ENCODE measurements around the gene ACP5. TPM values are rescaled to one million over a fixed set of nuclear protein-coding genes. Genes with fewer than 3 reads are reported as not detected.

The ACP5 gene
- total and polyA plus RNA-seq, 2 of the 4 experiments (the other 2 are of a cell fraction): 0.54 to 1.2 TPM

DNA sequence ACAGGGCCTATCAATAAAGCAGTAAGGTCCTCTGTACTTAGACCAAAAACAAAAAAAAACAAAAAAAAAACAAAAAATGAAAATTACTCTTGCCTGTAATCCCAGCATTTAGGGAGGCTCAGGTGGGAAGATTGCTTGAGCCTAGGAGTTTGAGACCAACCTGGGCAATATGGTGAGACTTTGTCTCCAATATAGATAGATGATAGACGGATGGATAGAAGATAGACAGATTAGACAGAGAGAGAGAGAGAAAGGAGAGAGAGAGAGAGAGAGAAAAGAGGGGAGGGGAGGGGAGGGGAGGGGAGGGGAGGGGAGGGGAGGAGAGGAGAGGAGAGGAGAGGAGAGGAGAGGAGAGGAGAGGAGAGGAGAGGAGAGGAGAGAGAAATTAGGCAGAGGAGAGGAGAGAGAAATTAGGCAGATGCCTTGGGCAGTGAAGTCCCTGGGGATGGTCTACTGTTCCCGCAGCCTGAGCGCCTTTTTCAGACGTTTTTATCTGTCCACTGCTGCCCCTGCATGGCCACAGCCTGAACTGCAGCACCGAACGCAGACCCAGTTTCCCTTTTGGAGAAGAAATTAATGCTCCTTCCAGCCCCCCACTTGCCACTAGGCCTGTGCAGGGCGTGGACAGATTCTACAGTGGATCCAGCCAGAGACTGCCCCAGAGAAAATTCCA, 10.0 kb upstream of the ACP5 start (continued):
- TF ChIP-seq FOS (IDR thresholded peaks at IDR 0.05; ENCODE audit: low read depth, low read length): no peak

DNA sequence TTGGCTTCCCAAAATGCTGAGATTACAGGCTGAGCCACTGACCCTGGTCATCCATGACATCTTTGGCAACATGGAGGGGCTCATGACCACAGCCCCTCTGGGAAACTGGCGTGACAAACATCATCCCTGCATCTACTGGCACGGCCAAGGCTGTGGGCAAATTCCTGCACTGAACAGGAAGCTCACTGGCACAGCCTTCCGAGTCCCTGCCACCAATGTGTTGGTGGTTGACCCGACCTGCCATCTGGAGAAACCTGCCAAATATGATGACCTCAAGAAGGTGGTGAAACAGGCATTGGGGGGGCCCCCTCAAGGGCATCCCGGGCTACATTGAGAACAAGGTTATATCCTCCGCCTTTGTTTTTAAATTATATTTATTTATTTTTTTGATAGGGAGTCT, 8.9 kb upstream of the ACP5 start:
- no TSS peak for BruUV-seq (replicated peaks)
- dilution Hi-C loops (cut with HindIII; ENCODE audit: low sequenced_read_pairs, unreplicated experiment): no loop called here
- H2BK15ac ChIP-seq (ENCODE audit: low read depth, low read length): no peak overlapping the region

More for the DNA sequence above, 8.9 kb upstream of the ACP5 start:
- POLR2A ChIA-PET (ENCODE audit: unreplicated experiment): no interaction called here
- Histone ChIP-seq H2AK9ac (replicated peaks; ENCODE audit: low read depth, low read length, poor library complexity) (no peak overlapping the region), H3K27ac (ENCODE audit: insufficient read depth, low read length) (no peak overlapping the region), H3K14ac (replicated peaks; ENCODE audit: low read depth, low read length) (no peak overlapping the region), H2AK5ac (ENCODE audit: low read depth, low read length) (no peak overlapping the region), H4K91ac (ENCODE audit: insufficient read depth, low read depth, low read length) (no peak overlapping the region), H3K79me1 (ENCODE audit: low read depth in 1 of 2, low read length in 2 of 2) (no peaks in the 10 kb centered on the region), H2BK20ac (ENCODE audit: low read depth, low read length) (no peak overlapping the region), H4K20me1 (ENCODE audit: insufficient read depth, low read length) (no peaks in the 10 kb centered on the region), H3K36me3 (ENCODE audit: control insufficient read depth, insufficient read depth, low read length) (no peaks in the 10 kb centered on the region), H3K27me3 (ENCODE audit: control insufficient read depth, insufficient read depth, low read length) (no peaks in the 10 kb centered on the region; the same call in 1 of the 2 replicates), H3K9me1 (ENCODE audit: insufficient read depth, low read length) (no peaks in the 10 kb centered on the region), H3K4ac (ENCODE audit: low read depth, low read length) (no peak overlapping the region), H4K5ac (ENCODE audit: low read depth, low read length) (no peak overlapping the region), H3K9me3 (ENCODE audit: control insufficient read depth, insufficient read depth, low read length) (no peaks in the 10 kb centered on the region), H3K23ac (ENCODE audit: low read depth, low read length) (no peak overlapping the region), H3K4me3 (ENCODE audit: insufficient read depth, low read depth, low read length) (no peak overlapping the region), H3K56ac (ENCODE audit: extremely low read depth, insufficient read depth, low read length) (no peak overlapping the region), H3K4me1 (ENCODE audit: control insufficient read depth, insufficient read depth, low read length) (no peaks in the 10 kb centered on the region), H2BK5ac (ENCODE audit: low read depth, low read length, poor library complexity, severe bottlenecking) (no peak overlapping the region), H2BK120ac (ENCODE audit: low read depth, low read length) (no peak overlapping the region), H4K8ac (ENCODE audit: low read depth in 2 of 2, low read length in 2 of 2) (no peak overlapping the region), H3K9ac (ENCODE audit: low read depth, low read length) (no peak overlapping the region), H3K18ac (ENCODE audit: low read depth, low read length) (no peak overlapping the region), H2AFZ (replicated peaks; ENCODE audit: low read length, poor library complexity) (no peak overlapping the region), H3K4me2 (ENCODE audit: low read depth, low read length) (no peak overlapping the region)
- ATAC-seq (ENCODE audit: low read depth): no peak
- intact Hi-C loops (cut with micrococcal nuclease) (loop anchor here (2.0 to 5.0 kb wide), 3 partner anchors 26 to 294 kb away; no protein-coding TSS in a partner anchor), in situ Hi-C loops (cut with MboI; ENCODE audit: low sequenced_read_pairs) (loop anchor here (5.0 kb wide), 1 partner anchor 94 kb away; no protein-coding TSS in a partner anchor)
- CTCF ChIA-PET: no interaction called here
- no peak for DNase-seq
- 76% methylated on average over 4 of the region's 6 CpGs; no CpG with 5 or more reads in 1 of the 2 experiments for WGBS, 2 experiments (ENCODE audit: extremely low coverage in 2 of 2, insufficient read length in 1 of 2)
- no peak for TF ChIP-seq RFX5 (IDR thresholded peaks at IDR 0.05; ENCODE audit: low read depth, low read length)
- no peak for TF ChIP-seq FOS (IDR thresholded peaks at IDR 0.05; ENCODE audit: low read depth, low read length)

All from IMR-90 (cell line).